ENCODE data around the gene FBXW9. TPM values are rescaled to one million over a fixed set of nuclear protein-coding genes. Genes with fewer than 3 reads are reported as not detected.

The FBXW9 gene
- total RNA-seq, 1 experiment from 2014 or later: 21.0 TPM

- H3K4me1 ChIP-seq (replicated peaks; ENCODE audit: insufficient read depth): no peaks in the 10 kb centered on the region
- intact Hi-C loops (cut with micrococcal nuclease; ENCODE audit: unreplicated experiment): no loop called here
- ChIA-PET POLR2A (ENCODE audit: unreplicated experiment) (no interaction called here), CTCF (no interaction called here)
- H3K79me2 ChIP-seq (ENCODE audit: low read depth): no peaks in the 10 kb centered on the region
- H4K20me1 ChIP-seq (ENCODE audit: insufficient read depth): peaks cover 18% of the 10 kb centered on the region
- TF ChIP-seq, protein P1, sequence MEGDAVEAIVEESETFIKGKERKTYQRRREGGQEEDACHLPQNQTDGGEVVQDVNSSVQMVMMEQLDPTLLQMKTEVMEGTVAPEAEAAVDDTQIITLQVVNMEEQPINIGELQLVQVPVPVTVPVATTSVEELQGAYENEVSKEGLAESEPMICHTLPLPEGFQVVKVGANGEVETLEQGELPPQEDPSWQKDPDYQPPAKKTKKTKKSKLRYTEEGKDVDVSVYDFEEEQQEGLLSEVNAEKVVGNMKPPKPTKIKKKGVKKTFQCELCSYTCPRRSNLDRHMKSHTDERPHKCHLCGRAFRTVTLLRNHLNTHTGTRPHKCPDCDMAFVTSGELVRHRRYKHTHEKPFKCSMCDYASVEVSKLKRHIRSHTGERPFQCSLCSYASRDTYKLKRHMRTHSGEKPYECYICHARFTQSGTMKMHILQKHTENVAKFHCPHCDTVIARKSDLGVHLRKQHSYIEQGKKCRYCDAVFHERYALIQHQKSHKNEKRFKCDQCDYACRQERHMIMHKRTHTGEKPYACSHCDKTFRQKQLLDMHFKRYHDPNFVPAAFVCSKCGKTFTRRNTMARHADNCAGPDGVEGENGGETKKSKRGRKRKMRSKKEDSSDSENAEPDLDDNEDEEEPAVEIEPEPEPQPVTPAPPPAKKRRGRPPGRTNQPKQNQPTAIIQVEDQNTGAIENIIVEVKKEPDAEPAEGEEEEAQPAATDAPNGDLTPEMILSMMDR (conservative IDR thresholded peaks at IDR 0.05): no peak
- no peak for TF ChIP-seq EZH2 (IDR thresholded peaks at IDR 0.05; ENCODE audit: low read depth)
- H3K27ac ChIP-seq: no peak overlapping the region
- H3K9me3 ChIP-seq (ENCODE audit: insufficient read depth, low read depth): no peaks in the 10 kb centered on the region
- H3K27me3 ChIP-seq (ENCODE audit: insufficient read depth, low read depth): no peaks in the 10 kb centered on the region
- no peak overlapping the region for H3K4me2 ChIP-seq
- DNase-seq: no peak
- peaks cover 47% of the 10 kb centered on the region for H3K36me3 ChIP-seq (ENCODE audit: low read depth)
- no peaks in the 10 kb centered on the region for H3K9me2 ChIP-seq (ENCODE audit: insufficient read depth)
- H3K4me3 ChIP-seq: no peak overlapping the region
- peaks cover 31% of the 10 kb centered on the region for H3F3A ChIP-seq (ENCODE audit: insufficient read depth, low read depth)
- no peak overlapping the region for H2AFZ ChIP-seq
- no TSS peak for BruUV-seq (replicated peaks)
Measured at GRCh38 chr19:12705654-12706331, 9.4 kb upstream of the FBXW9 start.

- Histone ChIP-seq H3K4me2 (no peak overlapping the region), H3K4me1 (replicated peaks; ENCODE audit: insufficient read depth) (no peaks in the 10 kb centered on the region), H3K27me3 (ENCODE audit: insufficient read depth, low read depth) (no peaks in the 10 kb centered on the region), H3K9me2 (ENCODE audit: insufficient read depth) (no peaks in the 10 kb centered on the region), H3K4me3 (no peak overlapping the region), H4K20me1 (ENCODE audit: insufficient read depth) (peaks cover 18% of the 10 kb centered on the region; the same call in 1 of the 2 replicates), H3K36me3 (ENCODE audit: low read depth) (peaks cover 45% of the 10 kb centered on the region), H3K79me2 (ENCODE audit: low read depth) (no peaks in the 10 kb centered on the region), H3K27ac (no peak overlapping the region), H2AFZ (no peak overlapping the region), H3K9me3 (ENCODE audit: insufficient read depth, low read depth) (no peaks in the 10 kb centered on the region), H3F3A (ENCODE audit: insufficient read depth, low read depth) (peaks cover 27% of the 10 kb centered on the region)
- CTCF ChIA-PET: no interaction called here
- TF ChIP-seq, protein P1 (conservative IDR thresholded peaks at IDR 0.05): no peak
- TF ChIP-seq EZH2 (IDR thresholded peaks at IDR 0.05; ENCODE audit: low read depth): no peak
- no TSS peak for BruUV-seq (replicated peaks)
- POLR2A ChIA-PET (ENCODE audit: unreplicated experiment): no interaction called here
- DNase-seq: no peak
- intact Hi-C loops (cut with micrococcal nuclease; ENCODE audit: unreplicated experiment): no loop called here
Measured at GRCh38 chr19:12705169-12705568, 8.7 kb upstream of the FBXW9 start.

- Histone ChIP-seq H3K36me3 (ENCODE audit: low read depth) (peaks cover 38% of the 10 kb centered on the region), H3K27ac (no peak overlapping the region), H2AFZ (no peak overlapping the region), H4K20me1 (ENCODE audit: insufficient read depth) (peaks cover 18% of the 10 kb centered on the region; the same call in 1 of the 2 replicates), H3K9me2 (ENCODE audit: insufficient read depth) (no peaks in the 10 kb centered on the region), H3K4me3 (no peak overlapping the region), H3K4me2 (no peak overlapping the region), H3K27me3 (ENCODE audit: insufficient read depth, low read depth) (no peaks in the 10 kb centered on the region), H3F3A (ENCODE audit: insufficient read depth, low read depth) (peaks cover 40% of the 10 kb centered on the region), H3K4me1 (replicated peaks; ENCODE audit: insufficient read depth) (no peaks in the 10 kb centered on the region), H3K9me3 (ENCODE audit: insufficient read depth, low read depth) (no peaks in the 10 kb centered on the region), H3K79me2 (ENCODE audit: low read depth) (no peaks in the 10 kb centered on the region)
- intact Hi-C loops (cut with micrococcal nuclease; ENCODE audit: unreplicated experiment): no loop called here
- no TSS peak for BruUV-seq (replicated peaks)
- peak in 1 of 2 experiments; percentile 38 for DNase-seq
- TF ChIP-seq EZH2 (IDR thresholded peaks at IDR 0.05; ENCODE audit: low read depth): no peak
- TF ChIP-seq, protein P1 (conservative IDR thresholded peaks at IDR 0.05): no peak
- CTCF ChIA-PET: no interaction called here
- POLR2A ChIA-PET (ENCODE audit: unreplicated experiment): no interaction called here
Measured at GRCh38 chr19:12703046-12703445, 6.6 kb upstream of the FBXW9 start.
